Right lobe of liver (tissue), 6 donors: ENCODE data around the gene PHF21B. TPM values are rescaled to one million over a fixed set of nuclear protein-coding genes. Genes with fewer than 3 reads are reported as not detected.
A peak's percentile ranks its signal among the peaks of the same experiment; 100 is the strongest.
"Not testable (repeated sequence)": the region's sequence is repeated elsewhere in the genome, so short reads cannot be mapped to it uniquely, and the experiment has no call there.

ENCODE experiments used
- ATAC-seq, 4 donors: fragments of 200-7000 bp; cut with Tn5 transposase; one replicate each; pipeline ENCODE4 v1.9.1; 2020; ENCODE audit warnings: mild to moderate bottlenecking in 4 of 4, moderate library complexity in 4 of 4
- DNase-seq, 3 donors: peaks; one replicate each; pipeline ENCODE4 v3.0.0-alpha.2; 2020
- H3K27ac ChIP-seq, 3 donors: fragments of 200-600 bp; one replicate each; pipeline ENCODE4 v1.8.0; 2022
- H3K27me3 ChIP-seq, 2 donors: fragments of 200-600 bp; one replicate each; pipeline ENCODE4 v1.8.0; 2022
- H3K36me3 ChIP-seq, 4 donors: fragments of 200-600 bp; sonication (generic) in 1 of 4; one replicate each; pipeline versions ENCODE4 v1.5.1 to v1.8.0; 2017 to 2022; ENCODE audit warnings: control low read depth in 1 of 4
- H3K4me1 ChIP-seq, 4 donors: fragments of 200-600 bp; sonication (generic) in 1 of 4; one replicate each; pipeline versions ENCODE4 v1.5.1 to v1.8.0; 2017 to 2022; ENCODE audit warnings: control low read depth in 1 of 4
- H3K4me3 ChIP-seq, 3 donors: fragments of 200-600 bp; one replicate each; pipeline ENCODE4 v1.8.0; 2022
- H3K9me3 ChIP-seq, 4 donors: fragments of 200-600 bp; sonication (generic) in 1 of 4; one replicate each; pipeline versions ENCODE4 v1.5.1 to v1.8.0; 2017 to 2022; ENCODE audit warnings: control low read depth in 1 of 4
- CTCF ChIP-seq, 4 donors: fragments of 200-600 bp in 3 of 4; fragments of 450-650 bp in 1 of 4; IDR thresholded peaks; one replicate each; pipeline versions ENCODE4 v1.5.1 to v1.8.0; 2016 to 2022; ENCODE audit warnings: antibody characterized with exemption in 4 of 4, mild to moderate bottlenecking in 2 of 4
- POLR2A ChIP-seq: fragments of 450-650 bp; IDR thresholded peaks from one replicate; pipeline ENCODE4 v1.6.1; 2017; ENCODE audit warnings: antibody characterized with exemption, mild to moderate bottlenecking
- WGBS: methylation state at CpG from one replicate; pipeline ENCODE4 v1.1.6; 2018; ENCODE audit warnings: low coverage, low lambda C conversion rate; ENCODE audit not compliant: insufficient coverage; ENCODE audit errors: missing lambda C conversion rate; 5-methylcytosine and 5-hydroxymethylcytosine counted together
- intact Hi-C, 2 donors: fragments of 100-400 bp; cut with DNase I; formaldehyde crosslinking; loops; one replicate each; pipeline versions ENCODE4 v1.11.2 to v1.14.1; 2022
- total RNA-seq, 6 experiments: library from RNA; depleted of rRNA in 2 of 6; stranded (reverse); fragments of >200 nt in 2 of 6; fragmentation: NEBNext Ultra II Directional in 3 of 6; extraction: Animal tissue kit (Norgen Biotek cat#: 25700) in 3 of 6; gene quantifications; one replicate each; pipeline versions ENCODE4 v1.1.0 to v1.2.4, GENCODE V29; 2016 to 2023
- donor health status: DM: no; HTN: yes; CAD: no.
- donor health status: DM: no; HTN: no; CAD: no.
- donor health status: DM: no; HTN: no; CAD: no.
- donor health status: DM: no; HTN: yes; CAD: no.
- donor health status: DM: no; HTN: yes; CAD: no.

The PHF21B gene
- total RNA-seq, 6 experiments from 2014 or later = not detected

GRCh38 chr22:44906999-44907644 is 102.7 kb downstream of the PHF21B start:
- Histone ChIP-seq H3K27ac (no peak overlapping the region), H3K4me3 (no peak overlapping the region), H3K36me3 (no peaks in the 10 kb centered on the region), H3K27me3 (no peaks in the 10 kb centered on the region), H3K4me1 (no peaks in the 10 kb centered on the region), H3K9me3 (no peaks in the 10 kb centered on the region)
- ATAC-seq (no peak), DNase-seq (peak in 1 of 3 donors; percentile 26)
- WGBS = 57% methylated on average over 5 of the region's 18 CpGs
- intact Hi-C loops = no loop called here
- no peak for TF ChIP-seq CTCF (IDR thresholded peaks at IDR 0.05)
- no peak for TF ChIP-seq POLR2A

GRCh38 chr22:44906248-44906936 is 103.4 kb downstream of the PHF21B start:
- 61% methylated on average over 4 of the region's 21 CpGs for WGBS
- DNase-seq = peak in 1 of 3 donors; percentile 24
- TF ChIP-seq POLR2A (no peak), CTCF (IDR thresholded peaks at IDR 0.05) (no peak)
- Histone ChIP-seq H3K4me1 (no peaks in the 10 kb centered on the region), H3K27me3 (no peaks in the 10 kb centered on the region), H3K36me3 (no peaks in the 10 kb centered on the region), H3K4me3 (no peak overlapping the region), H3K9me3 (peaks cover 0 to 5% (median 0%) of the 10 kb centered on the region in 4 donors), H3K27ac (no peak overlapping the region)
- ATAC-seq = no peak
- intact Hi-C loops = no loop called here

GRCh38 chr22:44904492-44905152 is 105.2 kb downstream of the PHF21B start:
- H3K36me3 ChIP-seq, H3K27me3 ChIP-seq, intact Hi-C loops, H3K27ac ChIP-seq, H3K4me3 ChIP-seq, H3K4me1 ChIP-seq, H3K9me3 ChIP-seq: not testable (repeated sequence)
- 63% methylated on average over 1 of the region's 5 CpGs for WGBS
- ATAC-seq (peak in 1 of 4 donors; percentile 26), DNase-seq (peak in 1 of 3 donors; percentile 22)

GRCh38 chr22:44903164-44903563 is 106.6 kb downstream of the PHF21B start:
- DNase-seq, H3K4me3 ChIP-seq, H3K4me1 ChIP-seq, H3K36me3 ChIP-seq, intact Hi-C loops, H3K9me3 ChIP-seq, H3K27me3 ChIP-seq, H3K27ac ChIP-seq: not testable (repeated sequence)
- ATAC-seq = peak in 1 of 4 donors; percentile 23
- no CpG with 5 or more reads among the region's 2 CpGs for WGBS

GRCh38 chr22:44901301-44901700 is 108.5 kb downstream of the PHF21B start:
- no peaks in the 10 kb centered on the region for H3K27me3 ChIP-seq
- no peak overlapping the region for H3K4me3 ChIP-seq
- H3K4me1 ChIP-seq = no peaks in the 10 kb centered on the region
- intact Hi-C loops = no loop called here
- no peaks in the 10 kb centered on the region for H3K36me3 ChIP-seq
- H3K27ac ChIP-seq = no peak overlapping the region
- no peak for ATAC-seq
- no peak for DNase-seq
- whole genome bisulfite sequencing = 35% methylated on average over 2 of the region's 2 CpGs
- peaks cover 0 to 8% (median 0%) of the 10 kb centered on the region in 4 donors for H3K9me3 ChIP-seq
- no peak for TF ChIP-seq POLR2A
- TF ChIP-seq CTCF (IDR thresholded peaks at IDR 0.05) = no peak
